Tibial nerve (tissue), 4 donors: Measurements from ENCODE around the gene MEGF8. TPM values are rescaled to one million over a fixed set of nuclear protein-coding genes. Genes with fewer than 3 reads are reported as not detected.
A peak's percentile ranks its signal among the peaks of the same experiment; 100 is the strongest.

Experiments
- DNase-seq, 2 donors: peaks; one replicate each; pipeline ENCODE4 v3.0.0-alpha.2; 2019; ENCODE audit warnings: low spot score in 2 of 2
- H3K27ac ChIP-seq, 4 donors: fragments of 200-600 bp; sonication (generic) in 3 of 4; one replicate each; pipeline ENCODE4 v1.5.1; 2017 to 2019; ENCODE audit warnings: mild to moderate bottlenecking in 1 of 4
- H3K27me3 ChIP-seq, 2 donors: fragments of 200-600 bp; sonication (generic) in 1 of 2; one replicate each; pipeline versions ENCODE4 v1.5.1 to v1.6.0; 2017 to 2019
- H3K36me3 ChIP-seq, 3 donors: fragments of 200-600 bp; sonication (generic); one replicate each; pipeline ENCODE4 v1.5.1; 2018 to 2019
- H3K4me1 ChIP-seq, 4 donors: fragments of 200-600 bp; sonication (generic) in 3 of 4; one replicate each; pipeline ENCODE4 v1.5.1; 2017 to 2019
- H3K4me3 ChIP-seq, 4 donors: fragments of 200-600 bp; sonication (generic) in 3 of 4; one replicate each; pipeline ENCODE4 v1.5.1; 2017 to 2019; ENCODE audit warnings: mild to moderate bottlenecking in 1 of 4, moderate library complexity in 1 of 4
- H3K9me3 ChIP-seq, 4 donors: fragments of 200-600 bp; sonication (generic) in 3 of 4; one replicate each; pipeline ENCODE4 v1.5.1; 2017 to 2019
- CTCF ChIP-seq, 5 experiments: fragments of 200-600 bp in 3 of 5; fragments of 450-650 bp in 2 of 5; sonication (generic) in 3 of 5; IDR thresholded peaks; one replicate each; pipeline ENCODE4 v1.5.1; 2016 to 2019; ENCODE audit warnings: antibody characterized with exemption in 5 of 5, mild to moderate bottlenecking in 3 of 5, moderate library complexity in 2 of 5
- EP300 ChIP-seq, 2 donors: sonication (generic); formaldehyde crosslinking; IDR thresholded peaks; one replicate each; pipeline ENCODE4 v1.6.1; 2017; ENCODE audit warnings: antibody characterized with exemption in 2 of 2, mild to moderate bottlenecking in 1 of 2
- POLR2A ChIP-seq, 2 donors: fragments of 450-650 bp; IDR thresholded peaks; one replicate each; pipeline ENCODE4 v1.6.1; 2017; ENCODE audit warnings: antibody characterized with exemption in 2 of 2, mild to moderate bottlenecking in 2 of 2, moderate library complexity in 2 of 2
- WGBS, 2 donors: methylation state at CpG; one replicate each; pipeline ENCODE4 v1.1.5; 2018; 5-methylcytosine and 5-hydroxymethylcytosine counted together
- total RNA-seq, 4 donors: library from RNA; depleted of rRNA; stranded (reverse); fragments of >200 nt; gene quantifications; one replicate each; pipeline ENCODE4 v1.1.0, GENCODE V29; 2016

The MEGF8 gene
- total RNA-seq, 4 donors from 2014 or later: 17.9 to 33.3 (median 22.4) TPM

DNA sequence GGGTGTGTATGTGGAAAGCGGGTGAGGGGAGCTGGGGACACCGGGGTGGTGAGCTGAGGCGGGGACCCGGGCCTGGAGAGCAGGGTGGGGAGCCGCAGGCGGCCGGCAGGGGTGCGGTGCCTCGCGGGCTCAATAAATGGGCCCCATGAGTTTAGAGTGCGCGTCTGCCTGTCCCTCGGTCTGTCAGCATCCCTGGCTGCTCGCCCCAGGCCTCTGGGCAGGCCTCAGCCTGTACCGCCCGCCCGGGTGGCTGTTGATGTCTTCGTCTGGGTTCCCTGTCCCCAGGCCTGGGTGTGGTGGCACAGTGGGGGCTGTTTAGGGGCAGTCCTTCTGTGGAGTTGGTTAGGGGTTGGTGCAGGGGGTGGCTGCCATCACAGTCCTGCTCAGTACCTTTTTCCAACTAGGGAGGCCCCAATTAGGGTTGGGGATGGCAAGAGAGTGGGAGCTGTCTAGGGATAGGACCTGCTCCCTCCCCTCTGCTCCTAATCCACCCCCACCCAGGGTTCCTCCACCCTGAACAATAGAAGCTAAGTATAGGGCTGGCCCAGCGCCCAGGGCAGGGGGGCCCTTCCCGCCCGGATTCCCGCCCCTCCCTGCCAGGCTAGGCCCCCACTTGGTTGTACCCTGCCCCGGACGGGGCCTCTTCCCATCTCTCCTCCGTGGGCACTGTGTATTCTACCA, 44.1 kb upstream of the MEGF8 start:
- peak in 1 of 2 donors; percentile 61 for DNase-seq
- Histone ChIP-seq H3K36me3 (no peaks in the 10 kb centered on the region), H3K9me3 (no peaks in the 10 kb centered on the region), H3K27ac (peak overlapping the region; percentile 96 to 99 (median 97)), H3K4me3 (peak overlapping the region; percentile 81 to 100 (median 86)), H3K4me1 (peaks cover 3 to 82% (median 73%) of the 10 kb centered on the region in 4 donors), H3K27me3 (no peaks in the 10 kb centered on the region)
- TF ChIP-seq EP300 (IDR thresholded peaks at IDR 0.05) (peak in 1 of 2 donors; percentile 51), POLR2A (IDR thresholded peaks at IDR 0.05) (no peak), CTCF (IDR thresholded peaks at IDR 0.05) (peak in 3 of 5 experiments; percentile 12 to 29 (median 22))
- WGBS, 2 donors: 1 to 2% methylated on average over 13 to 23 of the region's 25 CpGs

DNA sequence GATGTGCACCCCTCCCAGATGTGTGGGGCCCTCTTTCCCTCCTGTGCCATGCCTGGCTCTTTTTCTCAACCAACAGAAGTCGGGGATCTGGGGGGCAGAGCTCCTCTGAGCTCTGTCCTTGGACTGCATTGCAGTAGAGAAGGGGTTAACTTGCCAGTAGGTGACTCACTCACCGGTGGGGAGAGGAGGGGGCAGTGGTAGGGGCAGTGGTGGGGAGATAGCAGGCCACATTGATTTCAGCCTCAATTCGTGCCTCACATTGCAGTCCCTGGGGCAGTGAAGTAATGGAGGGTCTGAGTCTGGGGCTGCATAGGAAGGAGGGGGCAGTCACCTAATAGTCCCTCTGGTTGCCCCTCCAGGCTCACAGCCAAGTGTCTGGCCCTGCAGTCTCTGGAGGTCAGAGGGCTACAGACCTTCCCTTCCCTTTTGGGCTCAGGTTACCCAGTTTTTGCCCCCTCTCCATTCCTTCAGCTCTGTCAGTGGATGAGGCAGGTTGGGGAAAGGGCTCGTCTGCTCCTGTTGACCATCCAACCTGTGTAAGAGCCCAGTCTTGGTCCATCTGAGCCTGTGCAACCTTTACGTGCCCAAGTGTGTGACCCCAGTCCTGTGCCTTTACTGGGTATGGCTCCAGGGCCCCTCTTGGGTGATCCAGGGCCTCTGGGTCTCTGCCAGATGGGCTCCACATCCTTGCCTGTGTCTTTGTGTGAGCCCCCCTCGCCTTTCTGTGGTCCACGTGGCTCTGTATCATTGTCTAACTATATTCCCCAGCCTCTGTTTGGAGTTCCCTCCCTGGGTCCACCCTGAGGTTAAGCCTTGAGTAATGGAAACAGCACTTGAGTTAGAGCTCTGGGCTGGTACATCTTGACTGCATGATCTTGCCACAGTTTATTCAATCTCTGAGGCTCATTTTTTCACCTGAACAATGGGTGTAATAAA, 43.3 kb upstream of the MEGF8 start:
- Histone ChIP-seq H3K9me3 (no peaks in the 10 kb centered on the region), H3K27ac (peak overlapping the region; percentile 96 to 99 (median 97)), H3K4me1 (peaks cover 3 to 82% (median 74%) of the 10 kb centered on the region in 4 donors), H3K36me3 (peaks cover 0 to 3% (median 0%) of the 10 kb centered on the region in 3 donors), H3K27me3 (no peaks in the 10 kb centered on the region), H3K4me3 (peak overlapping the region; percentile 81 to 100 (median 86))
- peak in 1 of 2 donors; percentile 34 for DNase-seq
- WGBS, 2 donors: 13 to 16% methylated on average over 7 of the region's 7 CpGs
- TF ChIP-seq CTCF (IDR thresholded peaks at IDR 0.05): no peak
- TF ChIP-seq POLR2A (IDR thresholded peaks at IDR 0.05): no peak
- TF ChIP-seq EP300 (IDR thresholded peaks at IDR 0.05): no peak

GRCh38 chr19:42282819-42283187, 42.6 kb upstream of the MEGF8 start:
- H3K27me3 ChIP-seq: no peaks in the 10 kb centered on the region
- peak overlapping the region; percentile 96 to 99 (median 97) for H3K27ac ChIP-seq
- peaks cover 3 to 75% (median 67%) of the 10 kb centered on the region in 4 donors for H3K4me1 ChIP-seq
- peak overlapping the region in 2 of 4 donors; percentile 54 to 72 for H3K4me3 ChIP-seq
- DNase-seq: no peak
- peaks cover 0 to 10% (median 4%) of the 10 kb centered on the region in 3 donors for H3K36me3 ChIP-seq
- 26 to 33% methylated on average over 3 to 4 of the region's 4 CpGs for WGBS, 2 donors
- TF ChIP-seq EP300 (IDR thresholded peaks at IDR 0.05) (no peak), POLR2A (IDR thresholded peaks at IDR 0.05) (no peak), CTCF (IDR thresholded peaks at IDR 0.05) (no peak)
- H3K9me3 ChIP-seq: no peaks in the 10 kb centered on the region

DNA sequence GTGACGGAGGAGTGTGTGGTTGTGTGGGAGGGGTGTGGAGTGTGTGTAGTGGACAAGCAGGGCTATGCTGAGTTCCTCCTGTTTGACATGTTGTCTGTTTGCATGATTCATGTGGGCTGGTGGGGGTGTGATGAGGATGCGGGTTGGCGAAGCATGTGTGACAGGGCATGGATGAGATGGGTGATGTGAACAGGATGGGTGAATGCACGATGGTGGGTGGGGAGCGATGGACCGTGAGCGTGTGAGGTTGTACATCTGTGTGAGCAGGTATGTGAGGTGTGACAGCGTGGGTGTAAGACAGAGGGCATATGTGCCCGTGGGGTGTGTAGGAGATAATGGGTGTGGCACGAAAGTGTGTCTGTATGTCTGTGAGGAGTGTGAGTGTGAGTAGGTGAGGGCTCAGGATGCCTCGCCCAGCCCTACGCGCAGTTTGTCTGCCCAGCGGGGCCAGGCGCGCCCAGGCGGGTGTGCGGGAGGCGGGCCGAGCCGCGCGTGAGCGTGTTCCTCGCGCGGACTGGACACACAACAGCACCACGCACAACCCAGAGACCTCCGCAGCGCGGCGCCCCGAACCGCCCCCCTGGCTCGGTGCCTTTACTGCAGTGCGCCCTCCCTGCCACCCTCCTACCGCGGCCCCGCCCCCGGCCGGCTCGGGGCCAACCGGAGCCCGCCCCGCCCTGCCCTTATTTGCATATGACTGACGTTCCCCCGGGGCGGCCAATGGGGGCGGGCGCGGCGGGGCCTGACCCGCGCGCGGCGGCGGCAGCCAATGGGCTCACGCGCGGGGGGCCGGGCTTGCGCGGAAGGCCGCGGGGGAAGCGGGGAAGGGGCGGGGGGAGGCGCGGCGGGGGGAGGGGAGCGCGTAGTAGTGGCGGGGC, 42.0 kb upstream of the MEGF8 start:
- peak; percentile 96 to 97 for DNase-seq
- Histone ChIP-seq H3K36me3 (peaks cover 0 to 17% (median 4%) of the 10 kb centered on the region in 3 donors), H3K9me3 (no peaks in the 10 kb centered on the region), H3K4me1 (peaks cover 3 to 68% (median 61%) of the 10 kb centered on the region in 4 donors), H3K4me3 (peak overlapping the region; percentile 44 to 72 (median 56)), H3K27ac (peak overlapping the region; percentile 96 to 99 (median 97)), H3K27me3 (no peaks in the 10 kb centered on the region)
- 2 to 4% methylated on average over 35 of the region's 74 CpGs for WGBS, 2 donors
- TF ChIP-seq EP300 (IDR thresholded peaks at IDR 0.05) (peak in 1 of 2 donors; percentile 86), CTCF (IDR thresholded peaks at IDR 0.05) (peak in 2 of 5 experiments; percentile 26 to 38), POLR2A (IDR thresholded peaks at IDR 0.05) (peak in 1 of 2 donors; percentile 72)
